Measurements from ENCODE around the gene RFX4. TPM values are rescaled to one million over a fixed set of nuclear protein-coding genes. Genes with fewer than 3 reads are reported as not detected.

The RFX4 gene
- total and polyA plus RNA-seq, 10 of the 15 experiments (the other 5 are each of a cell fraction or from before 2014, with no cell fraction given), result 0.02 to 0.23 TPM; not detected in 8

- TF ChIP-seq CUX1 (IDR thresholded peaks at IDR 0.05; ENCODE audit: insufficient replicate concordance, low read depth, low read length) (no peak), ZNF24 (IDR thresholded peaks at IDR 0.05) (no peak), ATF7 (IDR thresholded peaks at IDR 0.05; ENCODE audit: low read depth) (no peak), KLF5 (IDR thresholded peaks at IDR 0.05; ENCODE audit: partially characterized antibody) (no peak), BCL11A (IDR thresholded peaks at IDR 0.05; ENCODE audit: low read depth, low read length) (no peak), YBX1 (IDR thresholded peaks at IDR 0.05) (no peak), ZNF687 (IDR thresholded peaks at IDR 0.05) (no peak), ZNF384 (IDR thresholded peaks at IDR 0.05; ENCODE audit: borderline replicate concordance, low read depth, low read length) (no peak)
Measured at GRCh38 chr12:106670131-106670530, 87.3 kb downstream of the RFX4 start (continued).

Data from GM12878 (cell line).